EL (cell line): ENCODE data around the gene RCCD1.
A peak's percentile ranks its signal among the peaks of the same experiment; 100 is the strongest.
"Not testable (repeated sequence)": the region's sequence is repeated elsewhere in the genome, so short reads cannot be mapped to it uniquely, and the experiment has no call there.

Source experiments
- DNase-seq: peaks from one replicate; pipeline ENCODE4 v3.0.0-alpha.2; 2016

RCCD1 gene

GRCh38 chr15:90918835-90919234 lies 35.8 kb upstream of the RCCD1 start:
- no peak for DNase-seq

GRCh38 chr15:90921887-90922286 lies 32.8 kb upstream of the RCCD1 start:
- DNase-seq = no peak

GRCh38 chr15:90922712-90923322 lies 31.9 kb upstream of the RCCD1 start:
- DNase-seq = not testable (repeated sequence)

- DNase-seq = no peak
Measured at GRCh38 chr15:90924375-90924774, 30.3 kb upstream of the RCCD1 start.

- not testable (repeated sequence) for DNase-seq
Measured at GRCh38 chr15:90926766-90927165, 27.9 kb upstream of the RCCD1 start.

- DNase-seq = not testable (repeated sequence)
Measured at GRCh38 chr15:90928106-90928505, 26.6 kb upstream of the RCCD1 start.

- DNase-seq = no peak
Measured at GRCh38 chr15:90929246-90930019, 25.3 kb upstream of the RCCD1 start.

- peak; percentile 23 for DNase-seq
Measured at GRCh38 chr15:90930861-90931574, 23.7 kb upstream of the RCCD1 start.

GRCh38 chr15:90931575-90931827 lies 23.2 kb upstream of the RCCD1 start:
- DNase-seq = no peak

- peak; percentile 83 for DNase-seq
Measured at GRCh38 chr15:90931828-90932659, 22.6 kb upstream of the RCCD1 start, which contains the start of gene HDDC3. TSS of gene HDDC3 (minus strand) at chr15:90932549. CDS start at chr15:90932540, 9 bp downstream.

- DNase-seq = no peak
Measured at GRCh38 chr15:90932660-90932991, 22.1 kb upstream of the RCCD1 start.

GRCh38 chr15:90933301-90933700 lies 21.4 kb upstream of the RCCD1 start:
- no peak for DNase-seq

GRCh38 chr15:90934256-90934948 lies 20.3 kb upstream of the RCCD1 start:
- peak; percentile 84 for DNase-seq

- DNase-seq = peak; percentile 87
Measured at GRCh38 chr15:90934949-90935751, 19.5 kb upstream of the RCCD1 start, which contains the start of gene UNC45A. TSS of gene UNC45A (plus strand) at chr15:90935285. CDS start at chr15:90935325, 40 bp downstream.

- no peak for DNase-seq
Measured at GRCh38 chr15:90936823-90937222, 17.9 kb upstream of the RCCD1 start.

GRCh38 chr15:90938261-90938660 lies 16.4 kb upstream of the RCCD1 start:
- no peak for DNase-seq

GRCh38 chr15:90939756-90940155 lies 14.9 kb upstream of the RCCD1 start:
- no peak for DNase-seq

GRCh38 chr15:90941038-90941437 lies 13.6 kb upstream of the RCCD1 start:
- no peak for DNase-seq

GRCh38 chr15:90942354-90943120 lies 12.1 kb upstream of the RCCD1 start:
- no peak for DNase-seq

- no peak for DNase-seq
Measured at GRCh38 chr15:90945091-90945490, 9.6 kb upstream of the RCCD1 start.

- no peak for DNase-seq
Measured at GRCh38 chr15:90946538-90946937, 8.1 kb upstream of the RCCD1 start.
